Measurements from ENCODE around the gene AQP2. TPM values are rescaled to one million over a fixed set of nuclear protein-coding genes. Genes with fewer than 3 reads are reported as not detected.

AQP2 gene
- total and polyA plus RNA-seq, 2 experiments from 2014 or later: 0.07 TPM; not detected in 1

- DNase-seq (ENCODE audit: low spot score): no peak
Observed at GRCh38 chr12:49987625-49988303, 37.2 kb downstream of the AQP2 start.

More at GRCh38 chr12:49987625-49988303, 37.2 kb downstream of the AQP2 start:
- Mint-ChIP-seq H3K4me1 (peaks cover 22% of the 10 kb centered on the region), H3K9me3 (no peaks in the 10 kb centered on the region), H3K36me3 (ENCODE audit: low read depth) (peaks cover 35% of the 10 kb centered on the region), H3K27ac (no peak overlapping the region), H3K4me3 (no peak overlapping the region), H3K27me3 (ENCODE audit: insufficient read depth, low read depth, poor library complexity) (no peaks in the 10 kb centered on the region)
- no peak overlapping the region for H2AFZ ChIP-seq
- H4K20me1 ChIP-seq (replicated peaks; ENCODE audit: insufficient read depth): peaks cover 4% of the 10 kb centered on the region
- H3F3A ChIP-seq (replicated peaks; ENCODE audit: low read depth): no peaks in the 10 kb centered on the region; the same call in 1 of the 2 replicates
- no peaks in the 10 kb centered on the region for H3K27me3 ChIP-seq (ENCODE audit: insufficient read depth)
- no peak overlapping the region for H3K4me3 ChIP-seq
- no peaks in the 10 kb centered on the region for H3K79me2 ChIP-seq (replicated peaks; ENCODE audit: insufficient read depth)
- no peaks in the 10 kb centered on the region for H3K9me2 ChIP-seq (ENCODE audit: insufficient read depth)
- peaks cover 9% of the 10 kb centered on the region; the same call in 1 of the 2 replicates for H3K4me1 ChIP-seq (ENCODE audit: insufficient read depth)
- no peak overlapping the region for H3K4me2 ChIP-seq
- TF ChIP-seq ZNF331 (CRISPR knock-in tag; IDR thresholded peaks at IDR 0.05; ENCODE audit: low read depth) (no peak), REST (IDR thresholded peaks at IDR 0.05; ENCODE audit: unreplicated experiment) (no peak), EZH2 (IDR thresholded peaks at IDR 0.05; ENCODE audit: low read depth, unreplicated experiment) (no peak), ZNF114 (CRISPR knock-in tag; IDR thresholded peaks at IDR 0.05) (no peak), JUNB (IDR thresholded peaks at IDR 0.05; ENCODE audit: unreplicated experiment) (no peak), POLR2AphosphoS5 (IDR thresholded peaks at IDR 0.05; ENCODE audit: low read depth) (no peak), EZH2phosphoT487 (IDR thresholded peaks at IDR 0.05; ENCODE audit: unreplicated experiment) (no peak), STAT1 (IDR thresholded peaks at IDR 0.05; ENCODE audit: unreplicated experiment) (no peak), CREB1 (CRISPR knock-in tag; IDR thresholded peaks at IDR 0.05; ENCODE audit: low read depth) (no peak), CTCF (conservative IDR thresholded peaks at IDR 0.05; ENCODE audit: low read depth in 2 of 2) (no peak), NANOG (IDR thresholded peaks at IDR 0.05; ENCODE audit: borderline replicate concordance) (no peak), ZNF462 (CRISPR knock-in tag; IDR thresholded peaks at IDR 0.05) (no peak), ETS1 (IDR thresholded peaks at IDR 0.05) (no peak)
- H3K36me3 ChIP-seq (ENCODE audit: insufficient read depth): peaks cover 31% of the 10 kb centered on the region
- ATAC-seq: no peak
- H3K27ac ChIP-seq (ENCODE audit: low read depth): no peak overlapping the region

Data from GM23338 (cell line).